SK-N-MC (cell line): ENCODE measurements around the gene ARL10.

Experiments
- EZH2 ChIP-seq: fragments of 200-600 bp; sonication (generic); IDR thresholded peaks from one replicate; pipeline ENCODE4 v1.6.1; 2017; ENCODE audit warnings: antibody characterized with exemption
- FOXP2 ChIP-seq: optimal IDR thresholded peaks from 2 replicates; pipeline ENCODE3; 2011; ENCODE audit warnings: mild to moderate bottlenecking, moderate library complexity; ENCODE audit not compliant: insufficient read depth; ENCODE audit errors: extremely low read length, control extremely low read depth
- POLR2AphosphoS5 ChIP-seq: IDR thresholded peaks from 2 replicates; pipeline ENCODE4 v1.6.1; 2012; ENCODE audit warnings: mild to moderate bottlenecking, low read depth, low read length, borderline replicate concordance

DNA sequence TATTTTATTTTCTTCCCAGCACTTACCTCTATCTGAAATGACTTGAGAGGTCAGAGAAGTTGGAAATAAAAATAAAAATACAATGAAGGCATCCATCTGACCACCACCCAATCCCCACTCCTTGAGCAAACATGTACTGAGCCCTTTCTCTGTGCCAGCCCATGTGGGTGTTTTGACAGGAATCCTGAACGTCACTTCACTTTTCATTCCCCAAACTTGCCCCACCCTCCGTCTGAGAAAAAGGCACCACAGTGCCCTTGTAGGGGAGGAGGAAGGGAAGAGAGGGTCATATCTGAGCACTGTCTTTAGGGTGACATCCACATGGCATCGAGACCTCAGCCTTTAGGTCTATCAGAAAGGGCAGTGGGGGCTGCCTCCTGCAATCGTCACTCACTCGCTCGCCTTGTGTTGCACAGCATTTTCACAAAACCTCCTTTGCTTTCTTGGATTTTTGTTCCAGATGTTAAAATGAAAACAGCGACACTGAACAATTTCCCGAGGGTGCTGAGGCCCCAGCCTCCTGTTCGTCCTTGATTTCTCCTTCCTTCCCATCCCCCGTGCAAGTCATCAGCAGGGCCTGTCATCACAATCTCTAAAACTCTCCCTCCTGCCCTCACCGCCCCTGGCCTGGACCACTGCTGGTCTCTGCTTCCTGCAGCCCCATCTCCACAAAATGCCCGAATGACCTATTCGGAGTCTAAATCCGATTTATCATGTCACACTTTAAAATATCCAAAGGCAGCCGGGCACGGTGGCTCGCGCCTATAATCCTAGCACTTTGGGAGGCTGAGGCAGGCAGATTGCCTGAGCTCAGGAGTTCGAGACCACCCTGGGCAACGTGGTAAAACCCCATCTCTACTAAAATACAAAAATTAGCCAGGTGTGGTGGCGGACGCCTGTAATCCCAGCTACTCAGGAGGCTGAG is 36.3 kb downstream of the ARL10 start:
- no peak for TF ChIP-seq POLR2AphosphoS5
- TF ChIP-seq EZH2: no peak
- TF ChIP-seq FOXP2: no peak
